Measurements from ENCODE around the gene ZNF345. TPM values are rescaled to one million over a fixed set of nuclear protein-coding genes. Genes with fewer than 3 reads are reported as not detected.

The ZNF345 gene
- total and polyA plus RNA-seq, 9 of the 15 experiments (the other 6 are each of a cell fraction or from before 2014, with no cell fraction given): 0.38 to 1.6 (median 0.65) TPM

DNA sequence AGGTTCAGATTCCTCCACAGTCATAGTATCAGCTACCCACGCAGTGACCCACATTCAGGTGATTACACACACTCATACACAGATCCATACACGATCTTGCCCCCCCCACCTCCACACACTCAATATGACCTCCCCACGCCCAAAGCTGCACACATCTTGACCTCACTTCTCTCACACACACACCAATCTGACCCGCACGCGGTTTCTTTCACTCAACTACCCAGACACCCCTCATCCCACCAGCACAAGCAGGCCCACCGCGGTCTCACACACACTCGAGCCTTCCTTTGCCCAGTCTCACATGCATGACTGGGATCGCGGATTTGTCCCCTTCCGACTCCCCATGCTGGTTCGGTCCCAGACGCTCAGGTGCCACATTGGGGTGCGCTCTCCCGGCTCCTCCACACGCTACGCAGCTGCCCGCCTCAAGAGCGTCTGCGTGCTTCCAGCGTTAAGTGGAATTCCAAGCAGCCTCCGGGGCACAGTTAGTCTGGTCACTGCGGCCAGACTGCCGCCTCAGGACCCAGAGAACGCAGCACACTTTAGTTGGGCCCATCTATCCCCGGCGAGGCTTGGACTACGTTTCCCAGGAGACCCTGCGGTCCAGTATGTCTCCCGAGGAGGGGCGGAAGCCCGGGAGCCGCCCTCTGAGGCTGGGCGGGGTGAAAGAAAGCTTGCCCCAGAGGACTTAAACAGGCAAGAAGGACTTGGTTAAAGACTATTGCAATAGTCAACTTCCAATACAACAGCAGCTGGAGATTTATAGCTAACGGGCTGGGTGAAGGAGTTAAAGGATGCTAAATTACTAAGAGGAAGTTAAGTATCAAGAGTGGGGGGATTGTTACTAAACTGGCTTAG, 746 bp upstream of the ZNF345 start (continued):
- TF ChIP-seq, protein P1, sequence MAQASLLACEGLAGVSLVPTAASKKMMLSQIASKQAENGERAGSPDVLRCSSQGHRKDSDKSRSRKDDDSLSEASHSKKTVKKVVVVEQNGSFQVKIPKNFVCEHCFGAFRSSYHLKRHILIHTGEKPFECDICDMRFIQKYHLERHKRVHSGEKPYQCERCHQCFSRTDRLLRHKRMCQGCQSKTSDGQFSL (CRISPR knock-in tag; IDR thresholded peaks at IDR 0.05): no peak
- TF ChIP-seq, protein P1 (tag; IDR thresholded peaks at IDR 0.05): no peak

DNA sequence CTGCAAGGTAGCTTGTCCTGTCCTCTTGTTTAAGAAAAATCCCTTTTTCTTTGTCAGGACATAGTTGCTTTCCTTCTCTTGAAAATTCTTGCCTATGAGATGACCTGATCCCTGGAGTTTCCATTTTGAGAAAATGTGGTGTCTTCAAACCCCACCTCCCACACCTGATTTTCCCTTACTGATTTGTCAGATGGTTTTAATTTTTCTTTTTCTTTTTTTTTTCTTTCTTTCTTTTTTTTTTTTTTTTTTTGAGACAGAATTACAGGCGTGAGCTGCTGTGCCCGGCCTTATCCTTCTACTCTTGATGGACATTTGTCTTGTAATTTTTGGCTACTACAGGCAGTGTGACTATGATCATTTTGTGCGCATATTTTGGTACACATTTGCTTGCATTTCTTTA, 1.2 kb downstream of the ZNF345 start:
- H2AFZ ChIP-seq (ENCODE audit: low read depth, low read length): no peak overlapping the region
- no peak overlapping the region for H3K9ac ChIP-seq (ENCODE audit: insufficient read depth in 1 of 2, low read depth in 2 of 2, low read length in 2 of 2)
- CTCF ChIA-PET (ENCODE audit: low intra/inter-chr PET ratio): no interaction called here

More for the DNA sequence above, 1.2 kb downstream of the ZNF345 start:
- intact Hi-C loops (cut with micrococcal nuclease): no loop called here
- Histone ChIP-seq H3K9me3 (replicated peaks; ENCODE audit: control insufficient read depth, insufficient read depth, low read depth, low read length) (no peaks in the 10 kb centered on the region), H3K79me2 (ENCODE audit: control insufficient read depth, insufficient read depth, low read length) (no peaks in the 10 kb centered on the region), H3K9me1 (ENCODE audit: control insufficient read depth, insufficient read depth, low read length) (no peaks in the 10 kb centered on the region), H3K27me3 (ENCODE audit: control insufficient read depth in 2 of 2, insufficient read depth in 2 of 2, low read length in 2 of 2) (no peaks in the 10 kb centered on the region), H4K20me1 (replicated peaks; ENCODE audit: control insufficient read depth, insufficient read depth, low read length) (no peaks in the 10 kb centered on the region), H3K4me3 (no peak overlapping the region), H3K27ac (ENCODE audit: extremely low read depth, low read depth, low read length) (no peak overlapping the region), H3K36me3 (ENCODE audit: control insufficient read depth, insufficient read depth, low read length) (no peaks in the 10 kb centered on the region), H3K4me1 (replicated peaks in 1 of 2; ENCODE audit: control insufficient read depth in 2 of 2, insufficient read depth in 2 of 2, low read length in 2 of 2) (peaks cover 0 to 3% of the 10 kb centered on the region in 2 experiments; a peak in 1 of 5 replicates), H3K4me2 (ENCODE audit: insufficient read depth, low read length) (0 out of 2 replicates have a peak overlapping the region, but pooled peaks have one; percentile 71)
- WGBS (ENCODE audit: insufficient coverage, low coverage, missing lambda C conversion rate): 9% methylated on average over 3 of the region's 3 CpGs
- no peak for TF ChIP-seq YY1 (IDR thresholded peaks at IDR 0.05; ENCODE audit: borderline replicate concordance in 1 of 3, control insufficient read depth in 1 of 3, extremely low read depth in 1 of 3, insufficient read depth in 3 of 3, insufficient read length in 1 of 3, insufficient replicate concordance in 2 of 3, low read depth in 1 of 3, low read length in 2 of 3)
- TF ChIP-seq FOXP1 (CRISPR knock-in tag; IDR thresholded peaks at IDR 0.05): no peak
- in situ Hi-C loops (cut with MboI): no loop called here
- no peak for ATAC-seq
- FAIRE-seq: no peak
- POLR2A ChIA-PET: no interaction called here
- DNase-seq (ENCODE audit: extremely low read depth in 1 of 4, low spot score in 3 of 4): no peak
- BruUV-seq (replicated peaks): no TSS peak

Measured in K562 (cell line).